ENCODE results near the gene EFNA5.

GRCh38 chr5:107571621-107572536 lies 98.9 kb downstream of the EFNA5 start:
- TF ChIP-seq CTCF (IDR thresholded peaks at IDR 0.05; ENCODE audit: low read depth, low read length) (peak; percentile 79), POLR2A (IDR thresholded peaks at IDR 0.05; ENCODE audit: extremely low read depth, insufficient read length) (no peak), MYC (IDR thresholded peaks at IDR 0.05; ENCODE audit: low read depth, low read length) (no peak)

Measured in NB4 (cell line).